RKO (cell line): ENCODE results near the gene HSPE1.
"Not testable (repeated sequence)": the region's sequence is repeated elsewhere in the genome, so short reads cannot be mapped to it uniquely, and the experiment has no call there.

ENCODE experiments used
- DNase-seq: peaks from one replicate; pipeline ENCODE4 v3.0.0-alpha.2; 2016; ENCODE audit warnings: low spot score

HSPE1 gene

GRCh38 chr2:197499594-197500502 is at the start of gene HSPE1, which contains the start of gene HSPD1:
TSS of gene HSPE1 (plus strand) at chr2:197500379. CDS start at chr2:197500437, 58 bp downstream.
TSS of gene HSPD1 (minus strand) at chr2:197499840. CDS start at chr2:197498848, 992 bp downstream.
- peak; percentile 99 for DNase-seq

- no peak for DNase-seq
Measured at GRCh38 chr2:197450465-197450864, 49.7 kb upstream of the HSPE1 start.

- DNase-seq: not testable (repeated sequence)
Measured at GRCh38 chr2:197450935-197451358, 49.2 kb upstream of the HSPE1 start.

GRCh38 chr2:197452754-197453122 is 47.4 kb upstream of the HSPE1 start:
- no peak for DNase-seq

- peak; percentile 100 for DNase-seq
Measured at GRCh38 chr2:197453123-197453913, 46.9 kb upstream of the HSPE1 start, which contains the start of gene COQ10B. TSS of gene COQ10B (plus strand) at chr2:197453552. CDS start at chr2:197453561, 9 bp downstream.

- DNase-seq: no peak
Measured at GRCh38 chr2:197453914-197454398, 46.2 kb upstream of the HSPE1 start.

- DNase-seq: peak; percentile 30
Measured at GRCh38 chr2:197454923-197455322, 45.3 kb upstream of the HSPE1 start.

GRCh38 chr2:197455428-197455827 is 44.8 kb upstream of the HSPE1 start:
- no peak for DNase-seq

GRCh38 chr2:197460649-197461048 is 39.5 kb upstream of the HSPE1 start:
- no peak for DNase-seq

- peak; percentile 32 for DNase-seq
Measured at GRCh38 chr2:197461057-197461456, 39.1 kb upstream of the HSPE1 start.

GRCh38 chr2:197464175-197464574 is 36.0 kb upstream of the HSPE1 start:
- no peak for DNase-seq

GRCh38 chr2:197472166-197472565 is 28.0 kb upstream of the HSPE1 start:
- DNase-seq: no peak

- DNase-seq: no peak
Measured at GRCh38 chr2:197477797-197478196, 22.4 kb upstream of the HSPE1 start.

- DNase-seq: no peak
Measured at GRCh38 chr2:197480165-197481036, 19.8 kb upstream of the HSPE1 start.

GRCh38 chr2:197484248-197484647 is 15.9 kb upstream of the HSPE1 start:
- DNase-seq: not testable (repeated sequence)

- no peak for DNase-seq
Measured at GRCh38 chr2:197486175-197486574, 14.0 kb upstream of the HSPE1 start.

- no peak for DNase-seq
Measured at GRCh38 chr2:197487385-197487784, 12.8 kb upstream of the HSPE1 start.

GRCh38 chr2:197495433-197496134 is 4.6 kb upstream of the HSPE1 start:
- DNase-seq: no peak

GRCh38 chr2:197496695-197497094 is 3.5 kb upstream of the HSPE1 start:
- DNase-seq: no peak

GRCh38 chr2:197497326-197497725 is 2.9 kb upstream of the HSPE1 start:
- no peak for DNase-seq
